ENCODE measurements around the gene CTBP2. TPM values are rescaled to one million over a fixed set of nuclear protein-coding genes. Genes with fewer than 3 reads are reported as not detected.

The CTBP2 gene
- total RNA-seq, 1 donor from 2014 or later, result 127 TPM

- Mint-ChIP-seq H3K9me3 (no peaks in the 10 kb centered on the region), H3K4me1 (peaks cover 47% of the 10 kb centered on the region), H3K36me3 (ENCODE audit: low read depth) (peaks cover 6% of the 10 kb centered on the region), H3K27me3 (ENCODE audit: low read depth) (no peaks in the 10 kb centered on the region), H3K4me3 (peak overlapping the region; percentile 23), H3K27ac (ENCODE audit: unreplicated experiment) (no peak overlapping the region)
- no peak for DNase-seq (ENCODE audit: low read depth, low spot score)
- no peak for TF ChIP-seq CTCF (conservative IDR thresholded peaks at IDR 0.05)
These were observed 150.7 kb downstream of the CTBP2 start for GRCh38 chr10:125009661-125010161.

DNA sequence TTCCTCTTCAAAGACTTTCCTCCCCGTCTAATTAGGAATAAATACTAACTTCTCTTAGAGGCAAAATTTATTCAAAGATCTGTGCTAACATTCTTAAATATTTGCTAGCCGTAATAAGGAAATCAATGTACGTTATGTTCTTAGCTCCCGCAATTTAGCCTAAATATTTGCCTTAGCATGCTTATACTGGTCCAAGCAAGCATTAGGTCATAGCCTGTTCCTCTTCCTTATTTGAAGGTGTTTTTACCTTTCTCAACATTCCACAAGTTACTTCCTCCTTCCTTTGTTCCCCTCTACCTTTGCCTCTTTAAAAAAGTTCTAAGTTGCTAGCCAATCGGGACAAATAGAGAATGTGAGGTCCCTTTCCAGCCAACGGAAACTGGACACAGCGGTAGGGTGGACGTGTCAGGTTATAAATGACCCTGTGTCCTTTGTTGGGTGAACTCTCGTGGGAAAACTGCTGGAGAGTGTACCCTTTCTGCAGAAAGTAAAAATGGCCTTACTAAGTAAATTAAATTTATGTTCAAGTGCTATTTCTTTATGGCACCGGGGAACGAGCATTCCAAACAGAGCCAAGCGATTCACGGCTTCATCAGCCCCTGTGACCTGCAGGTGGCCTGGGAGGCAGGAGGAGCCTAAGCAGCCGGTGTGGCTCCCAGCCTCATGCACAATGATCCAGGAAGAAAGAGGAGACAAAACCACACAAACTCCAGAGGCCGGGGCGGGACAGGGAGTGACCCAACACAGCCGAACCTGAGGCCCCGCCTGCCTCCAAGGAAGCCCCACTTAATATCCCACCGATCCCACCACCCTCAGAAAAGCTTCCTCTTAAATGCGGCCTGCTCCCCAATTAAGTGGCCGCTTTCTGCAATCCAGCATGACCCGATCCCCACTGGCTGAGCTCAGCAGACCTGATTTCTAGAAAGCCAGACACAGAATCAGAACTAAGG, 151.4 kb downstream of the CTBP2 start:
- no peaks in the 10 kb centered on the region for H3K9me3 Mint-ChIP-seq
- no peaks in the 10 kb centered on the region for H3K27me3 Mint-ChIP-seq (ENCODE audit: low read depth)
- H3K4me1 Mint-ChIP-seq, result peaks cover 47% of the 10 kb centered on the region
- DNase-seq (ENCODE audit: low read depth, low spot score), result no peak
- peaks cover 5% of the 10 kb centered on the region for H3K36me3 Mint-ChIP-seq (ENCODE audit: low read depth)
- TF ChIP-seq CTCF (conservative IDR thresholded peaks at IDR 0.05), result no peak
- peak overlapping the region; percentile 23 for H3K4me3 Mint-ChIP-seq
- H3K27ac Mint-ChIP-seq (ENCODE audit: unreplicated experiment), result peak overlapping the region; percentile 62

DNA sequence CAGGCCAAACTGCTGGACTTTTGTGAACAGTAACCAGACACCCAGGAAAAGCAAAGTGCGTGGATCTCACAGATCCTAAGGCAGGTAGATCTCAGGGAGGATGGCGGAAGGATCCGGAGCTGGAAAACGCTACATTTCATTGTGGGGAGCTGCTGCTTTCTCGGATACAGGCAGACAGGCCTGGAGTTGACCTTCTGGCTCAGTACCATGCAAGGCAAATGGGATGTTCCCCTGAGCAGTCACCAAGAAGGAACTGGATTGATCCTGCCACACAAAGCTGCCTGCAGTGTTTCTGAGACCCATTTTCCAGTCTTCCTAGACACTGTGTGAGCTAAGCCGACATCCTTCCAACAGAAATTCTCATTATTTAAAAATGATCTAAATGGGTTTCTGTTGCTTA, 152.9 kb downstream of the CTBP2 start:
- Mint-ChIP-seq H3K4me3 (no peak overlapping the region), H3K27ac (ENCODE audit: unreplicated experiment) (peak overlapping the region; percentile 37), H3K36me3 (ENCODE audit: low read depth) (peaks cover 2% of the 10 kb centered on the region), H3K9me3 (no peaks in the 10 kb centered on the region), H3K27me3 (ENCODE audit: low read depth) (no peaks in the 10 kb centered on the region), H3K4me1 (peaks cover 47% of the 10 kb centered on the region)
- no peak for TF ChIP-seq CTCF (conservative IDR thresholded peaks at IDR 0.05)
- DNase-seq (ENCODE audit: low read depth, low spot score), result no peak

- peaks cover 47% of the 10 kb centered on the region for H3K4me1 Mint-ChIP-seq
- no peaks in the 10 kb centered on the region for H3K27me3 Mint-ChIP-seq (ENCODE audit: low read depth)
- peak overlapping the region; percentile 37 for H3K27ac Mint-ChIP-seq (ENCODE audit: unreplicated experiment)
- peaks cover 2% of the 10 kb centered on the region for H3K36me3 Mint-ChIP-seq (ENCODE audit: low read depth)
- no peaks in the 10 kb centered on the region for H3K9me3 Mint-ChIP-seq
- TF ChIP-seq CTCF (conservative IDR thresholded peaks at IDR 0.05), result no peak
- no peak for DNase-seq (ENCODE audit: low read depth, low spot score)
- no peak overlapping the region for H3K4me3 Mint-ChIP-seq
These were observed 153.4 kb downstream of the CTBP2 start for GRCh38 chr10:125006921-125007426.

- DNase-seq (ENCODE audit: low read depth, low spot score), result no peak
- H3K9me3 Mint-ChIP-seq, result no peaks in the 10 kb centered on the region
- no peaks in the 10 kb centered on the region for H3K27me3 Mint-ChIP-seq (ENCODE audit: low read depth)
- H3K4me1 Mint-ChIP-seq, result peaks cover 55% of the 10 kb centered on the region
- TF ChIP-seq CTCF (conservative IDR thresholded peaks at IDR 0.05), result no peak
- no peak overlapping the region for H3K4me3 Mint-ChIP-seq
- no peak overlapping the region for H3K27ac Mint-ChIP-seq (ENCODE audit: unreplicated experiment)
- peaks cover 1% of the 10 kb centered on the region for H3K36me3 Mint-ChIP-seq (ENCODE audit: low read depth)
These were observed 154.1 kb downstream of the CTBP2 start for GRCh38 chr10:125006188-125006680.
